ENCODE data around the gene ATF7. TPM values are rescaled to one million over a fixed set of nuclear protein-coding genes. Genes with fewer than 3 reads are reported as not detected.

ATF7 gene
- total RNA-seq, 4 donors from 2014 or later, result 22.5 to 38.3 (median 29.9) TPM

DNA sequence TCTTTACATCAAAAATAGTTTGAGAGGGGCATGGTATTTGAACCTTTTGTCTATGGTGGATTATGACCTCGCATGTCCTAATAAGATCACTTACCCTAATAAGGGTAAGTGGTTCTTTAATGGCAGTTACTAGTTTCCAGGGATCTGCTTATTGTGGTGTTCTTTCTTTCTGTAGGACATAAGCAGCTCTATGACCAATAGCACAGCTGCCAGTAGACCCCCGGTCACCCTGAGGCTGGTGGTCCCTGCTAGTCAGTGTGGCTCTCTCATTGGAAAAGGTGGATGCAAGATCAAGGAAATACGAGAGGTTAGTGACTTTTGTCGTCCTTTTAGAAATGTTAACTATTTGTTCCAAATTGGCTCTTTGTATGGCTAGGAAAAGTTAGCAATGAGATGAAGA, 167.1 kb downstream of the ATF7 start:
- TF ChIP-seq, protein P1, sequence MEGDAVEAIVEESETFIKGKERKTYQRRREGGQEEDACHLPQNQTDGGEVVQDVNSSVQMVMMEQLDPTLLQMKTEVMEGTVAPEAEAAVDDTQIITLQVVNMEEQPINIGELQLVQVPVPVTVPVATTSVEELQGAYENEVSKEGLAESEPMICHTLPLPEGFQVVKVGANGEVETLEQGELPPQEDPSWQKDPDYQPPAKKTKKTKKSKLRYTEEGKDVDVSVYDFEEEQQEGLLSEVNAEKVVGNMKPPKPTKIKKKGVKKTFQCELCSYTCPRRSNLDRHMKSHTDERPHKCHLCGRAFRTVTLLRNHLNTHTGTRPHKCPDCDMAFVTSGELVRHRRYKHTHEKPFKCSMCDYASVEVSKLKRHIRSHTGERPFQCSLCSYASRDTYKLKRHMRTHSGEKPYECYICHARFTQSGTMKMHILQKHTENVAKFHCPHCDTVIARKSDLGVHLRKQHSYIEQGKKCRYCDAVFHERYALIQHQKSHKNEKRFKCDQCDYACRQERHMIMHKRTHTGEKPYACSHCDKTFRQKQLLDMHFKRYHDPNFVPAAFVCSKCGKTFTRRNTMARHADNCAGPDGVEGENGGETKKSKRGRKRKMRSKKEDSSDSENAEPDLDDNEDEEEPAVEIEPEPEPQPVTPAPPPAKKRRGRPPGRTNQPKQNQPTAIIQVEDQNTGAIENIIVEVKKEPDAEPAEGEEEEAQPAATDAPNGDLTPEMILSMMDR (IDR thresholded peaks at IDR 0.05), result no peak

More for the DNA sequence above, 167.1 kb downstream of the ATF7 start:
- ATAC-seq (ENCODE audit: low FRiP score) (no peak), DNase-seq (ENCODE audit: low spot score) (no peak)

Small RNA genes lying within 50 kb of the gene (small RNA-seq; reads per million reads assigned to genes)
- gene AC023509.3, result not detected

Other genes with a start within 250 kb of the ATF7 start
- gene SP1, start 246.2 kb downstream of the ATF7 start, total RNA-seq, result 10 to 100 TPM; 53.1 to 73.8 (median 62.2) TPM
- 1 to 10 TPM in 1 of 4 donors, not detected in 3; 1.3 TPM for gene AMHR2, start 202.5 kb downstream of the ATF7 start, total RNA-seq
- gene PRR13, start 184.6 kb downstream of the ATF7 start, total RNA-seq, result 10 to 100 TPM; 42.9 to 72.6 (median 60.4) TPM
- 100 to 1,000 TPM; 498 to 666 (median 531) TPM for gene PCBP2, start 174.3 kb downstream of the ATF7 start, total RNA-seq
- gene MAP3K12, start 126.9 kb downstream of the ATF7 start, total RNA-seq, result 10 to 100 TPM in 3 of 4 donors, 1 to 10 TPM in 1; 5.5 to 35.9 (median 17.1) TPM
- 10 to 100 TPM; 19.6 to 26.0 (median 22.3) TPM for gene TARBP2, start 125.1 kb downstream of the ATF7 start, total RNA-seq
- not detected for gene NPFF, start 118.9 kb downstream of the ATF7 start, total RNA-seq
- gene ATP5MC2, start 49.7 kb upstream of the ATF7 start, total RNA-seq, result 100 to 1,000 TPM; 194 to 295 (median 245) TPM
- gene CALCOCO1, start 101.1 kb upstream of the ATF7 start, total RNA-seq, result 100 to 1,000 TPM; 183 to 262 (median 242) TPM
- gene CISTR, start 125.6 kb upstream of the ATF7 start, total RNA-seq, result not detected